ENCODE data around the gene AIF1L. TPM values are rescaled to one million over a fixed set of nuclear protein-coding genes. Genes with fewer than 3 reads are reported as not detected.

AIF1L gene
- polyA plus RNA-seq, 1 experiment = 0.31 TPM

DNA sequence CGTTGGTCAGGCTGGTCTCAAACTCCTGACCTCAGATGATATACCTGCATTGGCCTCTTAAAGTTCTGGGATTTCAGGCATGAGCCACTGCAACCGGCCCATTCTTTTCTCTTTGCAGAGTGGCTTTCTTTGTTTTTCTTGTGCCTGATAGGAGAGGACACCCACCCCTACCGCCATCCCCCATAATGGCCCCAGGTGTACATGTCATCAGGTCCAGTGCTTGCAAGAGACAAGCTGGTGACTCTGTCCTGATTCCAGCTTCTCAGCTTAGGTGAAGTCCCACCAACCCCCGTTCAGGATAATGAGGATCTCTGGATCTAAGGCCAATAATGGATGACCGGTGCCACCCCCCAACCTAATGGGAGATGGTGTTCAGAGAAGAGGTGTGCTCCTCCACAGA lies 2.3 kb upstream of the AIF1L start:
- DNase-seq (ENCODE audit: low read depth, low spot score) = no peak
- ChIA-PET POLR2A (no interaction called here), CTCF (interaction anchor here (0.6 kb wide), 1 partner anchor 35 kb away, joined by 3 read pairs; no protein-coding TSS in a partner anchor)
- TF ChIP-seq CTCF (IDR thresholded peaks at IDR 0.05; ENCODE audit: low read depth, low read length) = no peak
- Histone ChIP-seq H3K9me3 (ENCODE audit: control insufficient read depth, insufficient read depth, low read length) (peaks cover 7% of the 10 kb centered on the region; the same call in 1 of the 2 replicates), H3K4me3 (ENCODE audit: low read depth, low read length) (no peak overlapping the region), H3K27me3 (ENCODE audit: control insufficient read depth, insufficient read depth, low read length) (peaks cover 53% of the 10 kb centered on the region), H3K27ac (ENCODE audit: low read depth, low read length) (no peak overlapping the region)

- ChIA-PET POLR2A (interaction anchor here (0.6 kb wide), 1 partner anchor 286 kb away, joined by 5 read pairs; no protein-coding TSS in a partner anchor), CTCF (interaction anchor here (0.5 to 1.1 kb wide), 3 partner anchors 20 to 152 kb away, joined by 3 to 4 read pairs (median 4); no protein-coding TSS in a partner anchor)
- TF ChIP-seq CTCF (IDR thresholded peaks at IDR 0.05; ENCODE audit: low read depth, low read length) = no peak
- H3K27ac ChIP-seq (ENCODE audit: low read depth, low read length) = no peak overlapping the region
- H3K9me3 ChIP-seq (ENCODE audit: control insufficient read depth, insufficient read depth, low read length) = peaks cover 7% of the 10 kb centered on the region; the same call in 1 of the 2 replicates
- H3K4me3 ChIP-seq (ENCODE audit: low read depth, low read length) = no peak overlapping the region
- DNase-seq (ENCODE audit: low read depth, low spot score) = peak; percentile 24
- peaks cover 56% of the 10 kb centered on the region for H3K27me3 ChIP-seq (ENCODE audit: control insufficient read depth, insufficient read depth, low read length)
Observed at GRCh38 chr9:131094622-131095021, 1.7 kb upstream of the AIF1L start.

- peak overlapping the region; percentile 25; the same call in 1 of the 2 replicates for H3K4me3 ChIP-seq (ENCODE audit: low read depth, low read length)
- peaks cover 7% of the 10 kb centered on the region; the same call in 1 of the 2 replicates for H3K9me3 ChIP-seq (ENCODE audit: control insufficient read depth, insufficient read depth, low read length)
- TF ChIP-seq CTCF (IDR thresholded peaks at IDR 0.05; ENCODE audit: low read depth, low read length) = no peak
- POLR2A ChIA-PET = no interaction called here
- peaks cover 56% of the 10 kb centered on the region for H3K27me3 ChIP-seq (ENCODE audit: control insufficient read depth, insufficient read depth, low read length)
- no peak for DNase-seq (ENCODE audit: low read depth, low spot score)
- CTCF ChIA-PET = interaction anchor here (1.1 kb wide), 1 partner anchor 18 kb away, joined by 4 read pairs; no protein-coding TSS in a partner anchor
- no peak overlapping the region for H3K27ac ChIP-seq (ENCODE audit: low read depth, low read length)
Observed at GRCh38 chr9:131095666-131096268, 564 bp upstream of the AIF1L start.

GRCh38 chr9:131097126-131097947 lies 1.0 kb downstream of the AIF1L start:
- DNase-seq (ENCODE audit: low read depth, low spot score) = no peak
- no peak overlapping the region for H3K27ac ChIP-seq (ENCODE audit: low read depth, low read length)
- H3K4me3 ChIP-seq (ENCODE audit: low read depth, low read length) = no peak overlapping the region
- peaks cover 54% of the 10 kb centered on the region for H3K27me3 ChIP-seq (ENCODE audit: control insufficient read depth, insufficient read depth, low read length)
- peaks cover 7% of the 10 kb centered on the region; the same call in 1 of the 2 replicates for H3K9me3 ChIP-seq (ENCODE audit: control insufficient read depth, insufficient read depth, low read length)
- CTCF ChIA-PET = interaction anchor here (0.8 to 1.5 kb wide), 4 partner anchors 17 to 51 kb away, joined by 3 to 8 read pairs (median 4); no protein-coding TSS in a partner anchor
- POLR2A ChIA-PET = no interaction called here
- no peak for TF ChIP-seq CTCF (IDR thresholded peaks at IDR 0.05; ENCODE audit: low read depth, low read length)

Measured in AG04450 (cell line).